NB4 (cell line): ENCODE data around the gene UAP1.

Experiments used
- POLR2A ChIP-seq: IDR thresholded peaks from 2 replicates; pipeline ENCODE4 v1.6.1; 2011; ENCODE audit warnings: mild to moderate bottlenecking; ENCODE audit not compliant: insufficient read length; ENCODE audit errors: extremely low read depth
- TF ChIP-seq, protein P1 (sequence below): IDR thresholded peaks from one replicate; pipeline ENCODE4 v1.5.1; 2012; ENCODE audit warnings: low read depth, low read length
- TF ChIP-seq, protein P2 (sequence below): IDR thresholded peaks from 2 replicates; pipeline ENCODE4 v1.6.1; 2011; ENCODE audit warnings: low read depth, low read length

DNA sequence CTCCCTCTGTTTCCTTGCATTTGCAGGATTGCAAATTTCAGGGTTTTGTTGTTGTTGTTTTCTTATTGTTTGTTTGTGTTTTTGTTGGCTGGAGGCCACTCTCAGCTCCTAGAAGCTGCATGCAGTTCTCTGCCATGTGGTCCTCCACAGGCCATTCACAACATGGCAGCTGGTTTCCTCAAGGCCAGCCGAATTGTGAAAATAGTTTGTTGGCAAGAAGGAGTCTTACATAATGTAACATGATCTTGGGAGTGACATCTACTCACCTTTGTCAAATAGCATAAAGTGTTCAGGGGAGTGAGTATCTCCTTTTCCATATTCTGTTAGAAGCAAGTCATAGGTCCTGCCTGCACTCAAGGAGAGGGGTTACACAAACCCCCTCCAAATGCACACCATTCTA, 10.6 kb upstream of the UAP1 start:
- TF ChIP-seq, protein P1, sequence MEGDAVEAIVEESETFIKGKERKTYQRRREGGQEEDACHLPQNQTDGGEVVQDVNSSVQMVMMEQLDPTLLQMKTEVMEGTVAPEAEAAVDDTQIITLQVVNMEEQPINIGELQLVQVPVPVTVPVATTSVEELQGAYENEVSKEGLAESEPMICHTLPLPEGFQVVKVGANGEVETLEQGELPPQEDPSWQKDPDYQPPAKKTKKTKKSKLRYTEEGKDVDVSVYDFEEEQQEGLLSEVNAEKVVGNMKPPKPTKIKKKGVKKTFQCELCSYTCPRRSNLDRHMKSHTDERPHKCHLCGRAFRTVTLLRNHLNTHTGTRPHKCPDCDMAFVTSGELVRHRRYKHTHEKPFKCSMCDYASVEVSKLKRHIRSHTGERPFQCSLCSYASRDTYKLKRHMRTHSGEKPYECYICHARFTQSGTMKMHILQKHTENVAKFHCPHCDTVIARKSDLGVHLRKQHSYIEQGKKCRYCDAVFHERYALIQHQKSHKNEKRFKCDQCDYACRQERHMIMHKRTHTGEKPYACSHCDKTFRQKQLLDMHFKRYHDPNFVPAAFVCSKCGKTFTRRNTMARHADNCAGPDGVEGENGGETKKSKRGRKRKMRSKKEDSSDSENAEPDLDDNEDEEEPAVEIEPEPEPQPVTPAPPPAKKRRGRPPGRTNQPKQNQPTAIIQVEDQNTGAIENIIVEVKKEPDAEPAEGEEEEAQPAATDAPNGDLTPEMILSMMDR, result no peak
- TF ChIP-seq, protein P2, sequence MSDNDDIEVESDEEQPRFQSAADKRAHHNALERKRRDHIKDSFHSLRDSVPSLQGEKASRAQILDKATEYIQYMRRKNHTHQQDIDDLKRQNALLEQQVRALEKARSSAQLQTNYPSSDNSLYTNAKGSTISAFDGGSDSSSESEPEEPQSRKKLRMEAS, result no peak
- no peak for TF ChIP-seq POLR2A
